IMR-90 (cell line): ENCODE results near the gene HERPUD1. TPM values are rescaled to one million over a fixed set of nuclear protein-coding genes. Genes with fewer than 3 reads are reported as not detected.

Experiments used
- ATAC-seq: fragments of 200-7000 bp; cut with Tn5 transposase; 2 replicates; pipeline ENCODE4 v1.9.1; 2020; ENCODE audit warnings: low read depth, mild to moderate bottlenecking, moderate library complexity
- BruUV-seq: library from RNA; stranded (reverse); fragments of 400-500 nt; replicated peaks from 2 replicates; lab custom pipeline; 2021; lab: Mats Ljungman, UMichigan
- CTCF ChIA-PET: fragments of 300-600 bp; formaldehyde crosslinking; extraction: SDS; loops from one replicate; lab custom pipeline; 2021; ENCODE audit warnings: antibody characterized with exemption; lab: Yijun Ruan, JAX
- POLR2A ChIA-PET: fragments of 300-600 bp; sonication (Branson Sonifier 250); formaldehyde crosslinking; loops from one replicate; lab custom pipeline; 2022; ENCODE audit warnings: antibody characterized with exemption; ENCODE audit not compliant: unreplicated experiment; lab: Charles Lee
- DNase-seq: peaks from one replicate; pipeline ENCODE4 v3.0.0; 2013
- H2AFZ ChIP-seq: replicated peaks from 2 replicates; pipeline ENCODE3; 2013; ENCODE audit warnings: low read length, mild to moderate bottlenecking; ENCODE audit not compliant: poor library complexity
- H2AK5ac ChIP-seq: 2 replicates; pipeline ENCODE4 v1.6.1; 2013; ENCODE audit warnings: low read depth, low read length, inconsistent platforms
- H2AK9ac ChIP-seq: replicated peaks from 2 replicates; pipeline ENCODE3; 2013; ENCODE audit warnings: mild to moderate bottlenecking, low read depth, low read length, moderate library complexity; ENCODE audit not compliant: poor library complexity
- H2BK120ac ChIP-seq: 2 replicates; pipeline ENCODE4 v1.6.1; 2013; ENCODE audit warnings: low read depth, low read length, inconsistent platforms
- H2BK15ac ChIP-seq: 3 replicates; pipeline ENCODE4 v1.6.1; 2013; ENCODE audit warnings: low read depth, low read length, inconsistent platforms
- H2BK20ac ChIP-seq: 2 replicates; pipeline ENCODE4 v1.6.1; 2013; ENCODE audit warnings: low read depth, mild to moderate bottlenecking, inconsistent platforms, low read length, moderate library complexity
- H2BK5ac ChIP-seq: 2 replicates; pipeline ENCODE4 v1.6.1; 2013; ENCODE audit warnings: mild to moderate bottlenecking, low read depth, low read length, inconsistent platforms; ENCODE audit not compliant: poor library complexity, severe bottlenecking
- H3K14ac ChIP-seq: replicated peaks from 2 replicates; pipeline ENCODE4 v1.6.1; 2013; ENCODE audit warnings: low read depth, low read length, inconsistent platforms
- H3K18ac ChIP-seq: 2 replicates; pipeline ENCODE4 v1.6.1; 2013; ENCODE audit warnings: low read depth, low read length, control low read depth
- H3K23ac ChIP-seq: 2 replicates; pipeline ENCODE4 v1.6.1; 2013; ENCODE audit warnings: low read depth, low read length, inconsistent platforms
- H3K27ac ChIP-seq: 2 replicates; pipeline ENCODE4 v1.5.1; 2013; ENCODE audit warnings: mild to moderate bottlenecking, control low read depth, low read length; ENCODE audit not compliant: insufficient read depth
- H3K27me3 ChIP-seq: 2 replicates; pipeline ENCODE4 v1.6.1; 2013; ENCODE audit warnings: low read length; ENCODE audit not compliant: control insufficient read depth, insufficient read depth
- H3K36me3 ChIP-seq: 2 replicates; pipeline ENCODE4 v1.6.1; 2013; ENCODE audit warnings: low read length, mixed read lengths; ENCODE audit not compliant: control insufficient read depth, insufficient read depth
- H3K4ac ChIP-seq: 2 replicates; pipeline ENCODE4 v1.6.1; 2013; ENCODE audit warnings: low read depth, low read length, inconsistent platforms
- H3K4me1 ChIP-seq: 2 replicates; pipeline ENCODE4 v1.6.1; 2013; ENCODE audit warnings: low read length, mixed read lengths; ENCODE audit not compliant: control insufficient read depth, insufficient read depth
- H3K4me2 ChIP-seq: 2 replicates; pipeline ENCODE4 v1.6.1; 2013; ENCODE audit warnings: low read depth, mild to moderate bottlenecking, control low read depth, low read length, moderate library complexity
- H3K4me3 ChIP-seq: 2 replicates; pipeline ENCODE4 v1.5.1; 2013; ENCODE audit warnings: low read depth, mild to moderate bottlenecking, control low read depth, low read length, moderate library complexity; ENCODE audit not compliant: insufficient read depth
- H3K56ac ChIP-seq: 2 replicates; pipeline ENCODE4 v1.6.1; 2013; ENCODE audit warnings: low read length, inconsistent platforms; ENCODE audit not compliant: insufficient read depth; ENCODE audit errors: extremely low read depth
- H3K79me1 ChIP-seq, 2 experiments: 2 replicates each; pipeline ENCODE4 v1.6.1; 2013; ENCODE audit warnings: low read length in 2 of 2, inconsistent platforms in 1 of 2, low read depth in 1 of 2
- H3K9ac ChIP-seq: 2 replicates; pipeline ENCODE4 v1.6.1; 2013; ENCODE audit warnings: low read depth, low read length, control low read depth
- H3K9me1 ChIP-seq: 2 replicates; pipeline ENCODE4 v1.6.1; 2013; ENCODE audit warnings: low read length, inconsistent platforms; ENCODE audit not compliant: insufficient read depth
- H3K9me3 ChIP-seq: 2 replicates; pipeline ENCODE4 v1.6.1; 2013; ENCODE audit warnings: low read length; ENCODE audit not compliant: control insufficient read depth, insufficient read depth
- H4K20me1 ChIP-seq: 2 replicates; pipeline ENCODE4 v1.6.1; 2013; ENCODE audit warnings: low read length, inconsistent platforms; ENCODE audit not compliant: insufficient read depth
- H4K5ac ChIP-seq: 2 replicates; pipeline ENCODE4 v1.6.1; 2013; ENCODE audit warnings: mild to moderate bottlenecking, low read depth, low read length, control low read depth
- H4K8ac ChIP-seq, 2 experiments: 2 replicates each; pipeline ENCODE4 v1.6.1; 2013; ENCODE audit warnings: low read depth in 2 of 2, low read length in 2 of 2, control low read depth in 1 of 2, inconsistent platforms in 1 of 2
- H4K91ac ChIP-seq: 2 replicates; pipeline ENCODE4 v1.6.1; 2013; ENCODE audit warnings: low read depth, low read length, inconsistent platforms; ENCODE audit not compliant: insufficient read depth
- BHLHE40 ChIP-seq: fragments of 150-350 bp; IDR thresholded peaks from 2 replicates; pipeline ENCODE4 v1.6.1; 2016; ENCODE audit warnings: mild to moderate bottlenecking, low read depth, low read length
- CEBPB ChIP-seq: IDR thresholded peaks from 2 replicates; pipeline ENCODE4 v1.6.1; 2012; ENCODE audit warnings: low read depth, low read length, improper control_type of control experiment
- CHD1 ChIP-seq: IDR thresholded peaks from 2 replicates; pipeline ENCODE4 v1.6.1; 2012; ENCODE audit warnings: low read depth, low read length, improper control_type of control experiment
- FOS ChIP-seq: fragments of 150-350 bp; IDR thresholded peaks from 2 replicates; pipeline ENCODE4 v1.6.1; 2016; ENCODE audit warnings: low read depth, low read length
- MAFK ChIP-seq: IDR thresholded peaks from 2 replicates; pipeline ENCODE4 v1.6.1; 2012; ENCODE audit warnings: low read depth, low read length, improper control_type of control experiment
- MAZ ChIP-seq: IDR thresholded peaks from 2 replicates; pipeline ENCODE4 v1.6.1; 2012; ENCODE audit warnings: low read depth, mild to moderate bottlenecking, low read length, improper control_type of control experiment, moderate library complexity, borderline replicate concordance
- MXI1 ChIP-seq: IDR thresholded peaks from 2 replicates; pipeline ENCODE4 v1.6.1; 2012; ENCODE audit warnings: low read depth, mild to moderate bottlenecking, low read length, moderate library complexity, borderline replicate concordance
- NFE2L2 ChIP-seq: fragments of 150-350 bp; IDR thresholded peaks from 2 replicates; pipeline ENCODE4 v1.6.1; 2016; ENCODE audit warnings: low read depth, mild to moderate bottlenecking, low read length
- POLR2A ChIP-seq: IDR thresholded peaks from 2 replicates; pipeline ENCODE4 v1.6.1; 2012; ENCODE audit warnings: mild to moderate bottlenecking, low read depth, low read length
- RAD21 ChIP-seq: IDR thresholded peaks from 2 replicates; pipeline ENCODE4 v1.6.1; 2012; ENCODE audit warnings: low read length, improper control_type of control experiment
- RCOR1 ChIP-seq: IDR thresholded peaks from 2 replicates; pipeline ENCODE4 v1.6.1; 2012; ENCODE audit warnings: mild to moderate bottlenecking, low read length, improper control_type of control experiment; ENCODE audit not compliant: insufficient replicate concordance
- RFX5 ChIP-seq: IDR thresholded peaks from 2 replicates; pipeline ENCODE4 v1.8.0; 2012; ENCODE audit warnings: low read depth, mild to moderate bottlenecking, low read length, moderate library complexity
- SMC3 ChIP-seq: fragments of 150-350 bp; IDR thresholded peaks from 2 replicates; pipeline ENCODE4 v1.6.1; 2016; ENCODE audit warnings: low read depth, mild to moderate bottlenecking, antibody characterized with exemption, low read length, moderate library complexity
- WGBS, 2 experiments: methylation state at CpG; one replicate each; pipeline versions ENCODE4 v1.1.5 to v1.1.7; 2013; ENCODE audit warnings: missing lambda C conversion rate in 2 of 2; ENCODE audit not compliant: insufficient read length in 1 of 2; ENCODE audit errors: extremely low coverage in 2 of 2; 5-methylcytosine and 5-hydroxymethylcytosine counted together
- dilution Hi-C: fragments of 300-500 bp; cut with HindIII; formaldehyde crosslinking; loops from one replicate; pipeline ENCODE4 v1.14.3; 2018; ENCODE audit warnings: low sequenced_read_pairs; ENCODE audit not compliant: unreplicated experiment
- in situ Hi-C: fragments of 300-500 bp; cut with MboI; formaldehyde crosslinking; loops from 3 replicates; pipeline ENCODE4 v1.14.3; 2019; ENCODE audit warnings: low sequenced_read_pairs, inconsistent platforms, mixed read lengths
- intact Hi-C: fragments of 100-400 bp; cut with micrococcal nuclease; formaldehyde crosslinking; loops from 2 replicates; pipeline ENCODE4 v1.10.0; 2022
- polyA plus RNA-seq, 3 experiments: library from polyadenylated mRNA; depleted of rRNA; stranded (reverse); fragments of >200 nt; gene quantifications; 2 replicates each; pipeline ENCODE4 v1.2.3, GENCODE V29; 2012; ENCODE audit warnings: low replicate concordance in 1 of 3
- total RNA-seq: library from RNA; depleted of rRNA; stranded (reverse); fragments of >200 nt; gene quantifications from 2 replicates; pipeline ENCODE4 v1.2.3, GENCODE V29; 2012
- TF ChIP-seq, protein P1 (sequence below): fragments of 150-350 bp; IDR thresholded peaks from 2 replicates; pipeline ENCODE4 v1.6.1; 2016; ENCODE audit warnings: low read depth, mild to moderate bottlenecking, low read length, moderate library complexity, borderline replicate concordance
- TF ChIP-seq, protein P2 (sequence below): conservative IDR thresholded peaks from 2 replicates; pipeline ENCODE4 v1.5.1; 2012; ENCODE audit warnings: mild to moderate bottlenecking, low read depth, low read length, improper control_type of control experiment
- TF ChIP-seq, protein P3 (sequence below): fragments of 150-350 bp; IDR thresholded peaks from 2 replicates; pipeline ENCODE4 v1.6.1; 2017; ENCODE audit warnings: mild to moderate bottlenecking, antibody characterized with exemption, low read length, low read depth

The HERPUD1 gene
- total and polyA plus RNA-seq, 2 of the 4 experiments (the other 2 are of a cell fraction), result 130 to 148 TPM

DNA sequence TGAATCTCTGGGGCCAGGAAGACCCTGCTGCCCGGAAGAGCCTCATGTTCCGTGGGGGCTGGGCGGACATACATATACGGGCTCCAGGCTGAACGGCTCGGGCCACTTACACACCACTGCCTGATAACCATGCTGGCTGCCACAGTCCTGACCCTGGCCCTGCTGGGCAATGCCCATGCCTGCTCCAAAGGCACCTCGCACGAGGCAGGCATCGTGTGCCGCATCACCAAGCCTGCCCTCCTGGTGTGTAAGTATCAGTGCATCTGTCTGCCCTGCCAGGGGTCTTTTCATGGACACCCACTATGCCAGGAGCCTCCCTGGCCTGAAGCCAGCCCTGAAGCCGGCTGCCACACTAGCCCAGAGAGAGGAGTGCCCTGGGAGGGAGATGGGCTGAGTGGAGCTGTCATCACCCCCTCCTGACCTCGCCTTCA lies 29.9 kb downstream of the HERPUD1 start, which contains the start of gene CETP:
CETP (plus strand) TSS at position 100 of the 431 bp plus-strand sequence; CDS start at position 130, 30 bp downstream.
- Histone ChIP-seq H3K9me3 (peaks cover 2% of the 10 kb centered on the region; the same call in 1 of the 2 replicates), H3K9me1 (peaks cover 10% of the 10 kb centered on the region), H4K5ac (peak within 1 kb of the TSS; percentile 21), H2AFZ (peak within 1 kb of the TSS; percentile 64), H3K18ac (peak within 1 kb of the TSS; percentile 39), H3K14ac (peak within 1 kb of the TSS; percentile 5), H2BK20ac (peak within 1 kb of the TSS; percentile 57; the same call in 1 of the 2 replicates), H4K91ac (0 out of 2 replicates have a peak within 1 kb of the TSS, but pooled peaks have one; percentile 42), H3K36me3 (no peaks in the 10 kb centered on the region), H3K27ac (no peak within 1 kb of the TSS), H3K23ac (no peak within 1 kb of the TSS), H3K79me1 (no peaks in the 10 kb centered on the region), H4K8ac (peak within 1 kb of the TSS in 1 of 2 experiments; percentile 63; a peak in 1 of 4 replicates), H2BK5ac (peak within 1 kb of the TSS; percentile 29), H3K27me3 (no peaks in the 10 kb centered on the region), H3K56ac (no peak within 1 kb of the TSS), H3K4me3 (no peak within 1 kb of the TSS), H4K20me1 (no peaks in the 10 kb centered on the region), H3K4me1 (peaks cover 32% of the 10 kb centered on the region), H3K4me2 (no peak within 1 kb of the TSS; the same call in 1 of the 2 replicates), H2BK120ac (peak within 1 kb of the TSS; percentile 64), H2AK5ac (peak within 1 kb of the TSS; percentile 83), H2BK15ac (peak within 1 kb of the TSS; percentile 64; the same call in 1 of the 3 replicates), H2AK9ac (peak within 1 kb of the TSS; percentile 20), H3K4ac (peak within 1 kb of the TSS; percentile 41), H3K9ac (no peak within 1 kb of the TSS)
- CTCF ChIA-PET, result no interaction called here
- POLR2A ChIA-PET, result no interaction called here
- DNase-seq, result no peak
- intact Hi-C loops, result loop anchor here (10.0 kb wide), 1 partner anchor 83 kb away; no protein-coding TSS in a partner anchor
- dilution Hi-C loops, result no loop called here
- in situ Hi-C loops, result no loop called here
- no peak for ATAC-seq
- BruUV-seq, result no TSS peak
- WGBS, 2 experiments, result 80% methylated on average over 10 of the region's 12 CpGs; no CpG with 5 or more reads in 1 of the 2 experiments
- TF ChIP-seq SMC3, result no peak
- no peak for TF ChIP-seq MAFK
- TF ChIP-seq, protein P1, sequence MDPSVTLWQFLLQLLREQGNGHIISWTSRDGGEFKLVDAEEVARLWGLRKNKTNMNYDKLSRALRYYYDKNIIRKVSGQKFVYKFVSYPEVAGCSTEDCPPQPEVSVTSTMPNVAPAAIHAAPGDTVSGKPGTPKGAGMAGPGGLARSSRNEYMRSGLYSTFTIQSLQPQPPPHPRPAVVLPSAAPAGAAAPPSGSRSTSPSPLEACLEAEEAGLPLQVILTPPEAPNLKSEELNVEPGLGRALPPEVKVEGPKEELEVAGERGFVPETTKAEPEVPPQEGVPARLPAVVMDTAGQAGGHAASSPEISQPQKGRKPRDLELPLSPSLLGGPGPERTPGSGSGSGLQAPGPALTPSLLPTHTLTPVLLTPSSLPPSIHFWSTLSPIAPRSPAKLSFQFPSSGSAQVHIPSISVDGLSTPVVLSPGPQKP, result no peak
- no peak for TF ChIP-seq CEBPB
- no peak for TF ChIP-seq BHLHE40
- TF ChIP-seq MXI1, result no peak
- no peak for TF ChIP-seq RAD21
- no peak for TF ChIP-seq FOS
- TF ChIP-seq MAZ, result no peak
- no peak for TF ChIP-seq RCOR1
- no peak for TF ChIP-seq CHD1
- no peak for TF ChIP-seq POLR2A
- TF ChIP-seq, protein P2, sequence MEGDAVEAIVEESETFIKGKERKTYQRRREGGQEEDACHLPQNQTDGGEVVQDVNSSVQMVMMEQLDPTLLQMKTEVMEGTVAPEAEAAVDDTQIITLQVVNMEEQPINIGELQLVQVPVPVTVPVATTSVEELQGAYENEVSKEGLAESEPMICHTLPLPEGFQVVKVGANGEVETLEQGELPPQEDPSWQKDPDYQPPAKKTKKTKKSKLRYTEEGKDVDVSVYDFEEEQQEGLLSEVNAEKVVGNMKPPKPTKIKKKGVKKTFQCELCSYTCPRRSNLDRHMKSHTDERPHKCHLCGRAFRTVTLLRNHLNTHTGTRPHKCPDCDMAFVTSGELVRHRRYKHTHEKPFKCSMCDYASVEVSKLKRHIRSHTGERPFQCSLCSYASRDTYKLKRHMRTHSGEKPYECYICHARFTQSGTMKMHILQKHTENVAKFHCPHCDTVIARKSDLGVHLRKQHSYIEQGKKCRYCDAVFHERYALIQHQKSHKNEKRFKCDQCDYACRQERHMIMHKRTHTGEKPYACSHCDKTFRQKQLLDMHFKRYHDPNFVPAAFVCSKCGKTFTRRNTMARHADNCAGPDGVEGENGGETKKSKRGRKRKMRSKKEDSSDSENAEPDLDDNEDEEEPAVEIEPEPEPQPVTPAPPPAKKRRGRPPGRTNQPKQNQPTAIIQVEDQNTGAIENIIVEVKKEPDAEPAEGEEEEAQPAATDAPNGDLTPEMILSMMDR, result no peak
- TF ChIP-seq RFX5, result no peak
- TF ChIP-seq NFE2L2, result no peak
- TF ChIP-seq, protein P3, sequence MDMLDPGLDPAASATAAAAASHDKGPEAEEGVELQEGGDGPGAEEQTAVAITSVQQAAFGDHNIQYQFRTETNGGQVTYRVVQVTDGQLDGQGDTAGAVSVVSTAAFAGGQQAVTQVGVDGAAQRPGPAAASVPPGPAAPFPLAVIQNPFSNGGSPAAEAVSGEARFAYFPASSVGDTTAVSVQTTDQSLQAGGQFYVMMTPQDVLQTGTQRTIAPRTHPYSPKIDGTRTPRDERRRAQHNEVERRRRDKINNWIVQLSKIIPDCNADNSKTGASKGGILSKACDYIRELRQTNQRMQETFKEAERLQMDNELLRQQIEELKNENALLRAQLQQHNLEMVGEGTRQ, result no peak
